SU-DHL-6 (cell line): ENCODE data around the gene MAP2.

Source experiments
- H2AFZ ChIP-seq: fragments of 200-600 bp; sonication (generic); 2 replicates; pipeline ENCODE4 v1.6.1; 2014; ENCODE audit warnings: low read depth, mild to moderate bottlenecking, moderate library complexity, mixed read lengths, antibody characterized with exemption, low read length; ENCODE audit not compliant: severe bottlenecking
- H3F3A ChIP-seq: fragments of 200-600 bp; shearing (Covaris generic); 2 replicates; pipeline ENCODE4 v1.6.0; 2016; ENCODE audit warnings: antibody characterized with exemption, mild to moderate bottlenecking; ENCODE audit not compliant: insufficient read depth
- H3K27ac ChIP-seq: fragments of 200-600 bp; sonication (generic); 2 replicates; pipeline ENCODE4 v1.5.1; 2016; ENCODE audit warnings: low read depth, mild to moderate bottlenecking, low read length, moderate library complexity, mixed read lengths
- H3K27me3 ChIP-seq: fragments of 200-600 bp; sonication (generic), shearing (Covaris generic); 2 replicates; pipeline ENCODE4 v1.6.0; 2014; ENCODE audit warnings: mild to moderate bottlenecking, low read length
- H3K36me3 ChIP-seq: fragments of 200-600 bp; sonication (generic); 2 replicates; pipeline ENCODE4 v1.6.1; 2014; ENCODE audit warnings: mild to moderate bottlenecking, low read length, mixed read lengths
- H3K4me2 ChIP-seq: fragments of 300-600, 200-600 bp; shearing (Covaris generic), sonication (generic); 2 replicates; pipeline ENCODE4 v1.6.0; 2014; ENCODE audit warnings: low read length, low read depth, mild to moderate bottlenecking; ENCODE audit not compliant: poor library complexity, severe bottlenecking
- H3K4me3 ChIP-seq: fragments of 200-600 bp; sonication (generic); 2 replicates; pipeline ENCODE4 v1.5.1; 2014; ENCODE audit warnings: antibody characterized with exemption, low read length, mild to moderate bottlenecking, mixed read lengths; ENCODE audit not compliant: insufficient read depth, poor library complexity, severe bottlenecking
- H3K79me2 ChIP-seq: fragments of 200-600 bp; sonication (generic); 2 replicates; pipeline ENCODE4 v1.6.1; 2014; ENCODE audit warnings: mild to moderate bottlenecking, low read length, moderate library complexity; ENCODE audit not compliant: insufficient read depth
- H3K9ac ChIP-seq: fragments of 200-600 bp; sonication (generic); 2 replicates; pipeline ENCODE4 v1.7.0; 2014; ENCODE audit warnings: mild to moderate bottlenecking, low read length
- H3K9me2 ChIP-seq: fragments of 200-600 bp; sonication (generic); replicated peaks from 2 replicates; pipeline ENCODE4 v1.6.1; 2014; ENCODE audit warnings: low read length; ENCODE audit not compliant: insufficient read depth
- H3K9me3 ChIP-seq: fragments of 200-600 bp; sonication (generic); 2 replicates; pipeline ENCODE4 v1.6.1; 2014; ENCODE audit warnings: low read length, mixed read lengths; ENCODE audit not compliant: insufficient read depth
- H4K20me1 ChIP-seq: fragments of 200-600 bp; sonication (generic); 2 replicates; pipeline ENCODE4 v1.6.1; 2014; ENCODE audit warnings: low read depth, mild to moderate bottlenecking, antibody characterized with exemption, low read length, moderate library complexity, mixed read lengths
- CTCF ChIP-seq: fragments of 200-600 bp; sonication (generic); IDR thresholded peaks from one replicate; pipeline ENCODE4 v1.5.1; 2017; ENCODE audit warnings: antibody characterized with exemption, mild to moderate bottlenecking, low read length, moderate library complexity; ENCODE audit not compliant: insufficient read depth, poor library complexity, severe bottlenecking
- EZH2phosphoT487 ChIP-seq: fragments of 200-600 bp; sonication (generic), shearing (Covaris generic); conservative IDR thresholded peaks from 2 replicates; pipeline ENCODE4 v1.6.1; 2018; ENCODE audit warnings: mild to moderate bottlenecking, antibody characterized with exemption, low read length, moderate library complexity, mixed read lengths

MAP2 gene

GRCh38 chr2:209456489-209456888 lies 32.6 kb downstream of the MAP2 start:
- Histone ChIP-seq H3K27me3 (no peaks in the 10 kb centered on the region), H4K20me1 (no peaks in the 10 kb centered on the region), H3K27ac (no peak overlapping the region), H3K4me2 (no peak overlapping the region), H3K9me3 (no peaks in the 10 kb centered on the region), H3K4me3 (no peak overlapping the region), H3K36me3 (no peaks in the 10 kb centered on the region), H3K9ac (no peak overlapping the region), H3K79me2 (no peaks in the 10 kb centered on the region), H2AFZ (no peak overlapping the region), H3K9me2 (no peaks in the 10 kb centered on the region), H3F3A (no peaks in the 10 kb centered on the region)
- TF ChIP-seq EZH2phosphoT487 (no peak), CTCF (no peak)

GRCh38 chr2:209458008-209458979 lies 34.4 kb downstream of the MAP2 start:
- no peak for TF ChIP-seq EZH2phosphoT487
- TF ChIP-seq CTCF, result no peak
- Histone ChIP-seq H4K20me1 (no peaks in the 10 kb centered on the region), H3K27ac (no peak overlapping the region), H3K36me3 (no peaks in the 10 kb centered on the region), H3K79me2 (no peaks in the 10 kb centered on the region), H3F3A (no peaks in the 10 kb centered on the region), H3K9me3 (no peaks in the 10 kb centered on the region), H3K4me2 (no peak overlapping the region), H3K9me2 (no peaks in the 10 kb centered on the region), H2AFZ (no peak overlapping the region), H3K9ac (no peak overlapping the region), H3K27me3 (no peaks in the 10 kb centered on the region), H3K4me3 (no peak overlapping the region)

DNA sequence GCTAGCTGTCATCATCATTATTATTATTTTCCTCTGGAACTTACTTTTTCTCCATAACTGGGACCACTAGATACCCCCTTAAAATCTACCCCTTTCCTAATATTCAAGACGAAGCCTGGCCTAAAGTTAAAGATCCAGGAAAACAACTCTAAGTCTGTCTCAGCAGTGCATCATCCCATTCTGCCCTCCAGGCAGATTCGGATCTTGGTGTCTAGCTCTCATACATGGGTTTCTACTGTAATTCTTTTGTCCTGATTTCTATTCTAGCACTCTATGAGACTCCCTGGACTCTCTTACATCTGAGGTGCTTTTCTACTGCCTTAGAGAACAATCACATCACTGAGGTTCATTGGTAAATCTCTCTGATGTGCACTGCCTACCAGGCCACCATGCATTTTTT lies 35.5 kb downstream of the MAP2 start:
- Histone ChIP-seq H3K36me3 (no peaks in the 10 kb centered on the region), H3K79me2 (no peaks in the 10 kb centered on the region), H3K27ac (no peak overlapping the region), H4K20me1 (no peaks in the 10 kb centered on the region), H3K9me3 (no peaks in the 10 kb centered on the region), H2AFZ (no peak overlapping the region), H3K27me3 (no peaks in the 10 kb centered on the region), H3K9ac (no peak overlapping the region), H3F3A (no peaks in the 10 kb centered on the region), H3K4me3 (no peak overlapping the region), H3K9me2 (no peaks in the 10 kb centered on the region), H3K4me2 (no peak overlapping the region)
- TF ChIP-seq EZH2phosphoT487, result no peak
- no peak for TF ChIP-seq CTCF
